Urothelium cell line (cell line): ENCODE measurements around the gene FLOT2.
"Not testable (repeated sequence)": the region's sequence is repeated elsewhere in the genome, so short reads cannot be mapped to it uniquely, and the experiment has no call there.

ENCODE experiments used
- DNase-seq: peaks from one replicate; pipeline ENCODE4 v3.0.0; 2011; ENCODE audit warnings: low spot score, mixed read lengths
- FAIRE-seq: peaks from 2 replicates; lab custom pipeline; 2011; peaks lifted over from hg19 to GRCh38; lab: Jason Lieb, UNC

FLOT2 gene

GRCh38 chr17:28917029-28917428 lies 19.5 kb upstream of the FLOT2 start:
- FAIRE-seq (no peak), DNase-seq (no peak)

- FAIRE-seq (no peak), DNase-seq (no peak)
These were observed 18.9 kb upstream of the FLOT2 start for GRCh38 chr17:28916302-28916934.

GRCh38 chr17:28912938-28913333 lies 15.4 kb upstream of the FLOT2 start:
- FAIRE-seq (no peak), DNase-seq (no peak)

GRCh38 chr17:28912281-28912937 lies 14.9 kb upstream of the FLOT2 start:
- FAIRE-seq: no peak
- DNase-seq: no peak

GRCh38 chr17:28911411-28912045 lies 14.0 kb upstream of the FLOT2 start:
- DNase-seq (no peak), FAIRE-seq (no peak)

- DNase-seq (no peak), FAIRE-seq (no peak)
These were observed 13.0 kb upstream of the FLOT2 start for GRCh38 chr17:28910534-28910933.

GRCh38 chr17:28908640-28909167 lies 11.2 kb upstream of the FLOT2 start:
- FAIRE-seq (no peak), DNase-seq (no peak)

GRCh38 chr17:28907709-28908475 lies 10.4 kb upstream of the FLOT2 start:
- no peak for FAIRE-seq
- no peak for DNase-seq

- DNase-seq (no peak), FAIRE-seq (no peak)
These were observed 9.3 kb upstream of the FLOT2 start for GRCh38 chr17:28906706-28907438.

- FAIRE-seq: no peak
- no peak for DNase-seq
These were observed 8.7 kb upstream of the FLOT2 start for GRCh38 chr17:28906276-28906675.

- no peak for FAIRE-seq
- no peak for DNase-seq
These were observed 7.3 kb upstream of the FLOT2 start for GRCh38 chr17:28904800-28905199.

- not testable (repeated sequence) for DNase-seq, FAIRE-seq
These were observed 6.0 kb upstream of the FLOT2 start for GRCh38 chr17:28903546-28903841.

- FAIRE-seq: peak; percentile 95
These were observed 5.4 kb upstream of the FLOT2 start, which contains the start of gene DHRS13 for GRCh38 chr17:28902819-28903545. TSS of gene DHRS13 (minus strand) at chr17:28903079. CDS start at chr17:28902944, 135 bp downstream.

GRCh38 chr17:28901866-28902818 lies 4.6 kb upstream of the FLOT2 start:
- peak; percentile 61 for DNase-seq
- no peak for FAIRE-seq

More at GRCh38 chr17:28902819-28903545, 5.4 kb upstream of the FLOT2 start, which contains the start of gene DHRS13:
- peak; percentile 98 for DNase-seq

GRCh38 chr17:28900986-28901726 lies 3.6 kb upstream of the FLOT2 start:
- FAIRE-seq (no peak), DNase-seq (no peak)

GRCh38 chr17:28899212-28899815 lies 1.8 kb upstream of the FLOT2 start:
- DNase-seq (no peak), FAIRE-seq (no peak)

GRCh38 chr17:28898527-28898955 lies 1.0 kb upstream of the FLOT2 start:
- FAIRE-seq (no peak), DNase-seq (no peak)
